Duodenal mucosa (tissue), 2 donors: ENCODE measurements around the gene ZNF407.

ENCODE experiments used
- H3K27ac ChIP-seq: one replicate; pipeline ENCODE4 v1.7.0; 2013; ENCODE audit warnings: low read depth, low read length
- H3K27me3 ChIP-seq, 2 donors: one replicate each; pipeline ENCODE4 v1.7.0; 2013; ENCODE audit warnings: low read length in 2 of 2, control low read depth in 1 of 2; ENCODE audit not compliant: insufficient read depth in 2 of 2, control insufficient read depth in 1 of 2
- H3K36me3 ChIP-seq, 2 donors: one replicate each; pipeline ENCODE4 v1.7.0; 2013; ENCODE audit warnings: low read length in 2 of 2, control low read depth in 1 of 2; ENCODE audit not compliant: insufficient read depth in 2 of 2, control insufficient read depth in 1 of 2
- H3K4me1 ChIP-seq, 2 donors: one replicate each; pipeline ENCODE4 v1.7.0; 2013; ENCODE audit warnings: low read length in 2 of 2, control low read depth in 1 of 2; ENCODE audit not compliant: insufficient read depth in 2 of 2, control insufficient read depth in 1 of 2
- H3K4me3 ChIP-seq, 2 donors: one replicate each; pipeline ENCODE4 v1.7.0; 2013; ENCODE audit warnings: low read length in 2 of 2, low read depth in 1 of 2
- H3K9ac ChIP-seq, 2 donors: one replicate each; pipeline ENCODE4 v1.7.0; 2013; ENCODE audit warnings: low read length in 2 of 2, low read depth in 1 of 2
- H3K9me3 ChIP-seq, 2 donors: one replicate each; pipeline ENCODE4 v1.7.0; 2013; ENCODE audit warnings: low read length in 2 of 2, control low read depth in 1 of 2; ENCODE audit not compliant: control insufficient read depth in 1 of 2

Gene ZNF407

DNA sequence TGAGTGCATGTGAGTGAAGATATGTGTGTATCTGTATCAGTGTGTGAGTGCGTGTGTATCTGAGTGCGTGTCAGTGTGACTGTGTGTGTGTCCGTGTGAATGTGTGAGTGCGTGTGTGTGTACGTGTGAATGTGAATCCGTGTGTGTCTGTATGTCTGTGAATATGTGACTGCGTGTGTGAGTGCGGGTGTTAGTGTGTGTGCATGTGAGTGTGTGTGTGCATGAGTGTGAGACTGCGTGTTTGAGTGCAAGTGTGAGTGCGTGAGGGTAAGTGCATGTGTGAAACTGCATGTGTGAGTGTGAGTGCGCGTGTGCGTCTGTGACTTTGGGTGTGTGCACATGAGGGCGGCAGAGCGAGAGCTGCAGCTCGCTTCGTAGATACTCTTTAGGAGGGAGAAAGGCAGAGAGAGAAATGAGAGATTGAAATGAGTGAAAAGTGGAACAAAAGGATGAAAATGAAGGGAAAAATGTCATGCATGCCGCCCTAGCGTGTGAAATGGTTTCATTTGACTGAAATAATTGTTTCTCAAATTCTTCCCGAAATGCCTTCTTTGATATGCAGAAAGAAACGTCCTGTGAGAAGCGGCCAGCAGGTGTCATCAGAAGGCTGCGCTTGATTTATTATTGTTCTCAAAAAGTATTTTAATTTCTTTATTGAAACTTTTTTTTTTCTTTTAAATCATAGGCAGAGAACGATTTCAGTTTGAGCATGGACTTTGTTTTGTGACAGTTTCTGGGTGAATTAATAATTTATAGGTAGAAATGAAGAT, 25.6 kb downstream of the ZNF407 start:
- Histone ChIP-seq H3K4me3 (peak overlapping the region; percentile 17 to 40), H3K4me1 (no peaks in the 10 kb centered on the region), H3K27ac (no peak overlapping the region), H3K36me3 (no peaks in the 10 kb centered on the region), H3K9me3 (no peaks in the 10 kb centered on the region), H3K9ac (no peak overlapping the region), H3K27me3 (no peaks in the 10 kb centered on the region)

DNA sequence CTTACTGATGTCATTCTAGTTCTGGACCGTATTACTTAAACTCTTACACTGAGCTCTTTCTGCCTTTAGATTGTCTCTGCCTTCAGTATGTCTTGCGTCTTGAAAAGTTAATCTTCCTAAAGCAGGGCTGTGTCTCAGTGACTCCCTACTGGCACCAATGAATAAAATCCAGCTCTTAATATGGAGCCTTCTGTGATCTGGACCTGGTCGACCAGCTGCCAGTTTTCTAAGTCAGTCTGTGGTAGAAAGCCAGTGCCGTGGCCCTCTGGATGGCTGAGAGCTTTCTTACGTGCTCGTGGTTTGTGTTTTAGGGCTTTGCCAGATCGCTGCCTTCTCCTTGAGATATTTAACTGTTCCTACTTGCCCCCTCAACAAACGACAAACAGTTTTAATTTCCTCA, 26.8 kb downstream of the ZNF407 start:
- H3K4me1 ChIP-seq: no peaks in the 10 kb centered on the region
- no peak overlapping the region for H3K27ac ChIP-seq
- no peak overlapping the region for H3K9ac ChIP-seq

DNA sequence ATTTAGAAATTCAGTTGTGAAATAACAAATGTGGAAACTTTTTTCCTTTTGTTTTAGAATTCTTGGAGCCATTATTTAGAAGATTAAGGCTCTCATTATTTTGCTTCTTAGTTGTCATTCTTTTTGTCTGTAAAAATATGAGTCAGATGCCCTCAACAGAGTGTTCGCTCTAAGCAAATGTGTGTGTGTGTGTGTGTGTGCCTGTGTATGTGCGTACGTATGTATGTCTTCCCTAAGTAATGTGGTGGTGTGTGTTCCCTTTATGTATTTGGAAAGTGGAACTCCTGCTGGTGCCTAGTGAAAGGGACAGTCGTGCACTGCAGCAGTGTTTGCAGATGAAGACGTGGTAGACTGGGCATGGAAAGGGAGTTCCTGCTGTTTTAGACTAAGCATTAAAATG, 27.5 kb downstream of the ZNF407 start:
- Histone ChIP-seq H3K4me3 (no peak overlapping the region), H3K9ac (no peak overlapping the region), H3K9me3 (no peaks in the 10 kb centered on the region), H3K27me3 (no peaks in the 10 kb centered on the region), H3K4me1 (no peaks in the 10 kb centered on the region), H3K27ac (no peak overlapping the region), H3K36me3 (no peaks in the 10 kb centered on the region)

More for the DNA sequence above, 26.8 kb downstream of the ZNF407 start:
- no peaks in the 10 kb centered on the region for H3K9me3 ChIP-seq
- H3K36me3 ChIP-seq: no peaks in the 10 kb centered on the region
- H3K27me3 ChIP-seq: no peaks in the 10 kb centered on the region
- no peak overlapping the region for H3K4me3 ChIP-seq

DNA sequence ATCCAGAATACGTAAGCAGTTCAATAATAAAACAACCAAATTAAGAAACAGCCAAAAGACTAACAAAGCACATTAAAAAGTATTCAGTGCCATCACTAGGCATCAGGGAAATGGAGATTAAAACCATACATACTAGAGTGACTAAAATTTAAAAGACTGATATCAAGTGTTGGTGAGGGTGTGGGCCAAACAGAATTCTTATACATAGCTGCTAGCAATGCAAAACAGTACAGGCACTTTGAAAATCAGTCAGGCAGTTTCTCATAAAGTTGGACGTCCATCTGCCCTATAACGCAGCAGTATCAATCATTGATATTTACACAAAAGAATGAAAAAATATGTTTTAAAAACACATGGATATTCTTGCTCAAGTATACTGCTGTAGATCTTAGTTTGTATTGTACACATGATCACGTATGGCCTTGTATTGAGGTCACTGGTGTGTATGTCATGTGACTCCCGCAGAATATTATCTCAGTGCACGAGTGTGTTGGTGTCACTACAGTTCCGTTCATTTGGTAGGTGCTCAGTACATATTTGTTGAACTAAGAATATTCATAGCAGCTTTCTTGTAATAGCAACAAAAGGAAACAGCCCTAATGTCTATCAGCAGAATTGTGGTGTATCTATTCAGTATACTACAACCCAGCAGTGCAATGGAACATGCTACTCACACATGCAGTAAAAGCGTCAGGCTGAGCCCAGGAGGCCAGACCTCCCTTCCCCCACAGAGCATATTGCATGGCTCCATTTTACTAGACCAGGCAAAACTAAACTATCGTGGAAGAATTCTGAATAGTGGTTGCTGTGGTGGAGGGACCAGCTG, 28.6 kb downstream of the ZNF407 start:
- no peak overlapping the region for H3K4me3 ChIP-seq
- no peaks in the 10 kb centered on the region for H3K4me1 ChIP-seq
- no peak overlapping the region for H3K9ac ChIP-seq
- H3K27ac ChIP-seq: no peak overlapping the region
- H3K36me3 ChIP-seq: no peaks in the 10 kb centered on the region
- H3K27me3 ChIP-seq: no peaks in the 10 kb centered on the region
- no peaks in the 10 kb centered on the region for H3K9me3 ChIP-seq

DNA sequence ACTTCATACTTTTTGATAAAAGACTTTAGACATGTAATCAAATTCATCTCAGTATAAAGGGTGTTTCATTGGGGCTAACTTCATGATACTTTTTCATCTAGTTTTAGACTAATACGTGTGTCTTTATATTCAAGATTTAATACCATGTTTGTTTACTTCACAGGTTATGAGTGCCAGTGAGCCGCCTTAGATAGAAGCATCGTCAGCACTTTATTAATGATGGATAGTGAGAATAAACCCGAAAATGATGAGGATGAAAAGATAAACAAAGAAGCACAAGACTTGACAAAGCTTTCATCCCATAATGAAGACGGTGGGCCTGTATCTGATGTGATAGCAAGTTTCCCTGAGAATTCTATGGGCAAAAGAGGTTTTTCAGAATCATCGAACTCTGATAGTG, 33.1 kb downstream of the ZNF407 start:
- H3K36me3 ChIP-seq: peaks cover 17 to 25% of the 10 kb centered on the region in 2 donors
- no peak overlapping the region for H3K9ac ChIP-seq
- H3K27ac ChIP-seq: no peak overlapping the region
- H3K4me1 ChIP-seq: no peaks in the 10 kb centered on the region
- H3K9me3 ChIP-seq: no peaks in the 10 kb centered on the region
- H3K4me3 ChIP-seq: no peak overlapping the region
- no peaks in the 10 kb centered on the region for H3K27me3 ChIP-seq

DNA sequence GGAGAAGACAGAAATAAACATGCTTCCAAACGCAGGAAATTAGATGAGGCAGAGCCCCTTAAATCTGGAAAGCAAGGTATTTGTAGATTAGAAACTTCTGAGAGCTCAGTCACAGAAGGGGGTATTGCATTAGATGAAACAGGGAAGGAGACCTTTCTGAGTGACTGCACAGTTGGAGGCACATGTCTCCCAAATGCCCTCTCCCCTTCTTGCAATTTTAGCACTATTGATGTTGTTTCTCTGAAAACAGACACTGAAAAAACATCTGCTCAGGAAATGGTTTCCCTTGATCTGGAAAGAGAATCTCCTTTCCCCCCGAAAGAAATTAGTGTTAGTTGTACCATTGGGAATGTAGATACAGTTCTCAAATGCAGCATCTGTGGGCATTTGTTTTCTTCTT, 33.5 kb downstream of the ZNF407 start:
- no peaks in the 10 kb centered on the region for H3K27me3 ChIP-seq
- H3K4me1 ChIP-seq: no peaks in the 10 kb centered on the region
- no peak overlapping the region for H3K4me3 ChIP-seq
- no peak overlapping the region for H3K9ac ChIP-seq
- peaks cover 17 to 25% of the 10 kb centered on the region in 2 donors for H3K36me3 ChIP-seq
- no peaks in the 10 kb centered on the region for H3K9me3 ChIP-seq
- no peak overlapping the region for H3K27ac ChIP-seq

DNA sequence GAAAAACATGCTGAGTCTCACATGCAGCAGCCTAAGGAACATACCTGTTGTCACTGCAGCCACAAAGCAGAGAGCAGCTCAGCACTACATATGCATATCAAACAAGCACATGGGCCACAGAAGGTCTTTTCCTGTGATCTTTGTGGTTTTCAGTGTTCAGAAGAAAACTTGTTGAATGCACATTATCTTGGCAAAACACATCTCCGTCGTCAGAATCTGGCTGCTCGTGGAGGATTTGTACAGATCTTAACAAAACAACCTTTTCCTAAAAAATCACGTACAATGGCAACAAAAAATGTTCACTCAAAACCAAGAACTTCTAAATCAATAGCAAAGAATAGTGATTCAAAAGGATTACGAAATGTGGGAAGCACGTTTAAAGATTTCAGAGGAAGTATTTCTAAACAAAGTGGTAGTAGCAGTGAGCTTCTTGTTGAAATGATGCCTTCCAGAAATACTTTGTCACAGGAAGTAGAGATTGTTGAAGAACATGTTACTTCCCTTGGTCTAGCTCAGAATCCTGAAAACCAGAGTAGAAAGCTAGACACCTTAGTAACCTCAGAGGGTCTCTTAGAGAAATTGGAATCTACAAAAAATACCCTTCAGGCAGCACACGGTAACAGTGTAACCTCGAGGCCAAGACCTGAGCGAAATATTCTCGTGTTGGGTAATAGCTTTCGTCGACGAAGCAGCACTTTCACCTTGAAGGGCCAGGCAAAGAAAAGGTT, 34.1 kb downstream of the ZNF407 start:
- no peaks in the 10 kb centered on the region for H3K27me3 ChIP-seq
- peaks cover 17 to 25% of the 10 kb centered on the region in 2 donors for H3K36me3 ChIP-seq
- no peaks in the 10 kb centered on the region for H3K4me1 ChIP-seq
- no peak overlapping the region for H3K4me3 ChIP-seq
- no peaks in the 10 kb centered on the region for H3K9me3 ChIP-seq
- no peak overlapping the region for H3K27ac ChIP-seq
- H3K9ac ChIP-seq: no peak overlapping the region

DNA sequence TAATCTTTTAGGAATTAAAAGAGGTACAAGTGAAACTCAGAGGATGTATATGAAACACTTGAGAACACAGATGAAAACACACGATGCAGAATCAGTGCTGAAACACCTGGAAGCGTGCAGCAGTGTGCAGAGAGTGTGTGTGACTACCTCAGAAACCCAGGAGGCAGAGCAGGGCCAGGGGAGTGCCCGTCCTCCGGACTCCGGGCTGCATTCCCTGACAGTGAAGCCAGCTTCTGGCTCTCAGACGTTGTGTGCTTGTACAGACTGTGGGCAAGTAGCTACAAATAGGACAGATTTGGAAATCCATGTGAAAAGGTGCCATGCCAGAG, 34.6 kb downstream of the ZNF407 start:
- no peak overlapping the region for H3K27ac ChIP-seq
- H3K36me3 ChIP-seq: peaks cover 17 to 25% of the 10 kb centered on the region in 2 donors
- H3K9me3 ChIP-seq: no peaks in the 10 kb centered on the region
- H3K4me3 ChIP-seq: no peak overlapping the region
- no peaks in the 10 kb centered on the region for H3K27me3 ChIP-seq
- H3K9ac ChIP-seq: no peak overlapping the region
- no peaks in the 10 kb centered on the region for H3K4me1 ChIP-seq

DNA sequence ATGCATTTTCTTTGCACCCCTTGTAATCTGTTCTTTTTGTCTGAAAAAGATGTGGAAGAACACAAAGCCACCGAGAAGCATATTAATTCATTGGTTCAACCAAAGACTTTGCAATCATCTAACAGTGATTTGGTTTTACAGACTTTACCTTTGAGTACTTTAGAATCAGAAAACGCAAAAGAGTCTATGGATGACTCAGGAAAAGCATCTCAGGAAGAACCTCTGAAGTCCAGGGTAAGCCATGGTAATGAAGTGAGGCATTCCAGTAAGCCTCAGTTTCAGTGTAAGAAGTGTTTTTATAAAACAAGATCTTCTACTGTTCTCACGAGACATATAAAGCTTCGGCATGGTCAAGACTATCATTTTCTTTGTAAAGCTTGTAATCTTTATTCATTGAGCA, 35.2 kb downstream of the ZNF407 start:
- H3K27ac ChIP-seq: no peak overlapping the region
- peaks cover 18 to 25% of the 10 kb centered on the region in 2 donors for H3K36me3 ChIP-seq
- H3K9ac ChIP-seq: no peak overlapping the region

More for the DNA sequence above, 35.2 kb downstream of the ZNF407 start:
- H3K9me3 ChIP-seq: no peaks in the 10 kb centered on the region
- H3K4me1 ChIP-seq: no peaks in the 10 kb centered on the region
- no peak overlapping the region for H3K4me3 ChIP-seq
- H3K27me3 ChIP-seq: no peaks in the 10 kb centered on the region
